GM12878 (cell line): Measurements from ENCODE around the gene EHD4. TPM values are rescaled to one million over a fixed set of nuclear protein-coding genes. Genes with fewer than 3 reads are reported as not detected.

Experiments used
- ATAC-seq: fragments of 200-7000 bp; cut with Tn5 transposase; 3 replicates; pipeline ENCODE4 v1.9.1; 2020; ENCODE audit warnings: mild to moderate bottlenecking, moderate library complexity
- BruUV-seq: library from RNA; stranded (reverse); fragments of 400-500 nt; replicated peaks from 2 replicates; lab custom pipeline; 2021; lab: Mats Ljungman, UMichigan
- CTCF ChIA-PET: fragments of 300-600 bp; sonication (Branson Sonifier 250); formaldehyde crosslinking; extraction: SDS; loops from one replicate; lab custom pipeline; 2021; ENCODE audit warnings: inconsistent platforms; lab: Yijun Ruan, JAX
- POLR2A ChIA-PET: fragments of 350-600 bp; formaldehyde crosslinking; extraction: SDS; loops from one replicate; lab custom pipeline; 2021; ENCODE audit warnings: inconsistent platforms; lab: Charles Lee
- RAD21 ChIA-PET: fragments of 300-600 bp; sonication (Branson Sonifier 250); formaldehyde crosslinking; loops from one replicate; lab custom pipeline; 2023; ENCODE audit warnings: antibody characterized with exemption; ENCODE audit not compliant: unreplicated experiment; lab: Charles Lee
- SMC1A ChIA-PET: fragments of 300-600 bp; sonication (Branson Sonifier 250); formaldehyde crosslinking; loops from one replicate; lab custom pipeline; 2023; ENCODE audit not compliant: unreplicated experiment, uncharacterized antibody; lab: Charles Lee
- DNase-seq: peaks from one replicate; pipeline ENCODE4 v3.0.0-alpha.2; 2011; ENCODE audit warnings: low read depth, low spot score
- FAIRE-seq: peaks from 3 replicates; lab custom pipeline; 2011; peaks lifted over from hg19 to GRCh38; lab: Jason Lieb, UNC
- H2AFZ ChIP-seq: 2 replicates; pipeline ENCODE4 v1.6.0; 2011; ENCODE audit warnings: low read depth, low read length, control low read depth; ENCODE audit not compliant: control insufficient read depth
- H3K27ac ChIP-seq: 2 replicates; pipeline ENCODE4 v1.5.1; 2011; ENCODE audit warnings: control low read depth; ENCODE audit not compliant: control insufficient read depth, insufficient read depth
- H3K27me3 ChIP-seq, 2 experiments: replicated peaks in 1 of 2; 2 replicates each; pipeline versions ENCODE4 v1.6.0 to v1.6.1; 2011; ENCODE audit warnings: low read length in 1 of 2; ENCODE audit not compliant: control insufficient read depth in 2 of 2, insufficient read depth in 2 of 2
- H3K36me3 ChIP-seq, 2 experiments: 2 replicates each; pipeline ENCODE4 v1.5.1; 2011; ENCODE audit warnings: low read length in 1 of 2; ENCODE audit not compliant: control insufficient read depth in 2 of 2, insufficient read depth in 2 of 2
- H3K4me1 ChIP-seq: 2 replicates; pipeline ENCODE4 v1.6.1; 2011; ENCODE audit warnings: mild to moderate bottlenecking, low read length, moderate library complexity, mixed read lengths; ENCODE audit not compliant: control insufficient read depth, insufficient read depth
- H3K4me2 ChIP-seq: 2 replicates; pipeline ENCODE4 v1.6.0; 2011; ENCODE audit warnings: control low read depth; ENCODE audit not compliant: control insufficient read depth, insufficient read depth
- H3K4me3 ChIP-seq: fragments of 200-600 bp; sonication (generic); 2 replicates; pipeline ENCODE4 v1.5.1; 2016
- H3K79me2 ChIP-seq: 2 replicates; pipeline ENCODE4 v1.6.0; 2011; ENCODE audit warnings: low read length; ENCODE audit not compliant: control insufficient read depth, insufficient read depth
- H3K9ac ChIP-seq: 2 replicates; pipeline ENCODE4 v1.8.0; 2011; ENCODE audit warnings: low read length, control low read depth, mixed read lengths; ENCODE audit not compliant: control insufficient read depth, insufficient read depth
- H3K9me3 ChIP-seq: replicated peaks from 3 replicates; pipeline ENCODE4 v1.5.1; 2011; ENCODE audit warnings: mild to moderate bottlenecking, low read length; ENCODE audit not compliant: control insufficient read depth, insufficient read depth
- H4K20me1 ChIP-seq: 2 replicates; pipeline ENCODE4 v1.6.0; 2011; ENCODE audit not compliant: control insufficient read depth, insufficient read depth
- LARP7 ChIP-seq: fragments of 450-650 bp; IDR thresholded peaks from 2 replicates; pipeline ENCODE4 v1.6.1; 2017; ENCODE audit warnings: mild to moderate bottlenecking
- MTA3 ChIP-seq: IDR thresholded peaks from 2 replicates; pipeline ENCODE4 v1.6.1; 2012; ENCODE audit warnings: low read length, inconsistent platforms, borderline replicate concordance
- MYC ChIP-seq: IDR thresholded peaks from 2 replicates; pipeline ENCODE4 v1.6.1; 2011; ENCODE audit warnings: mild to moderate bottlenecking, low read length, moderate library complexity, inconsistent platforms; ENCODE audit not compliant: insufficient read depth, insufficient replicate concordance, insufficient read length, severe bottlenecking
- NFYA ChIP-seq: IDR thresholded peaks from 2 replicates; pipeline ENCODE4 v1.6.1; 2011; ENCODE audit warnings: low read depth, mild to moderate bottlenecking, low read length, improper control_type of control experiment, borderline replicate concordance
- YBX1 ChIP-seq: fragments of 450-650 bp; IDR thresholded peaks from 2 replicates; pipeline ENCODE4 v1.6.1; 2016; ENCODE audit warnings: antibody characterized with exemption
- WGBS: methylation state at CpG from one replicate; pipeline ENCODE4 v1.1.6; 2016; ENCODE audit warnings: low lambda C conversion rate; ENCODE audit not compliant: insufficient replicate concordance, insufficient coverage; ENCODE audit errors: missing lambda C conversion rate; 5-methylcytosine and 5-hydroxymethylcytosine counted together
- in situ Hi-C: fragments of 300-500 bp; cut with MboI; formaldehyde crosslinking; loops from 9 replicates; pipeline ENCODE4 v1.14.3; 2018; ENCODE audit warnings: mixed read lengths
- intact Hi-C: fragments of 100-400 bp; cut with micrococcal nuclease; formaldehyde crosslinking; loops from one replicate; pipeline ENCODE4 v1.14.2; 2022; ENCODE audit not compliant: unreplicated experiment
- polyA plus RNA-seq, 11 experiments: library from polyadenylated mRNA; depleted of rRNA in 4 of 11; unstranded in 6 of 11; stranded (reverse) in 5 of 11; fragments of >200 nt; fragmentation: Nextera tagmentation in 4 of 11; fragmentation: Illumina TruSeq in 1 of 11; extraction: Ambion mirVana in 4 of 11; extraction: Trizol in 1 of 11; gene quantifications; 1 replicate in 1 of 11; 2 replicates in 10 of 11; pipeline versions ENCODE4 v1.2.1 to v1.2.3, GENCODE V29; 2011 to 2016; ENCODE audit warnings: inconsistent platforms in 2 of 11, missing spikeins in 2 of 11, low read depth in 1 of 11
- total RNA-seq, 4 experiments: library from RNA; depleted of rRNA in 3 of 4; stranded (reverse); fragments of >200 nt in 3 of 4; fragmentation: Illumina TruSeq in 1 of 4; extraction: Trizol in 1 of 4; gene quantifications; 2 replicates each; pipeline versions ENCODE4 v1.2.1 to v1.2.3, GENCODE V29; 2013 to 2021
- TF ChIP-seq, protein P1 (sequence below): fragments of 450-650 bp; IDR thresholded peaks from 2 replicates; pipeline ENCODE4 v1.6.1; 2016; ENCODE audit warnings: mild to moderate bottlenecking
- TF ChIP-seq, protein P2 (sequence below): IDR thresholded peaks from 2 replicates; pipeline ENCODE4 v1.6.1; 2011; ENCODE audit warnings: low read depth, low read length, improper control_type of control experiment, borderline replicate concordance
- TF ChIP-seq, protein P3 (sequence below): IDR thresholded peaks from 2 replicates; pipeline ENCODE4 v1.6.1; 2012; ENCODE audit warnings: low read depth, low read length, improper control_type of control experiment

The EHD4 gene
- total and polyA plus RNA-seq, 10 of the 15 experiments (the other 5 are each of a cell fraction or from before 2014, with no cell fraction given), result 4.2 to 62.9 (median 44.7) TPM

DNA sequence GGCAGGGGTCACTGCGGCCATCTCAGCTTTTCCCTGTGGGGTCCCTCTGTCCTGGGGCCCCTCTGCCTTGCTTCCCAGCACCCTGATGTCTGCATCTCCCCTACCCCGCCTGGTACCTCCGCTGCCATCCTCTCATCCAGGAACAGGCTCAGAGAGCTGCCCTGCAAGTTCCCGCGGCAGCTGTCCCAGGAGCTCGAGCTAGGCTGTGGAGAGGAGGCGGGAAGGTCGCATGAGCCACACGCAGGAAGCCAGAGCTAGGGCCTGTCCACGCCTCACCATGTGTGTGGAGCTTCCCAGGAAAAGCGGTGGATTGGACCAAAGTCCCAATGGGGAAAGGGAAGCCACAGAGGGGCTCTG lies 121.2 kb downstream of the EHD4 start:
- FAIRE-seq, result no peak
- no peak overlapping the region for H3K27ac ChIP-seq
- no peak for ATAC-seq
- 49% methylated on average over 11 of the region's 11 CpGs for WGBS
- no peaks in the 10 kb centered on the region; the same call in 1 of the 2 replicates for H4K20me1 ChIP-seq
- RAD21 ChIA-PET, result no interaction called here
- no peak for DNase-seq
- no peak overlapping the region for H3K4me3 ChIP-seq
- POLR2A ChIA-PET, result no interaction called here
- H3K27me3 ChIP-seq, result no peaks in the 10 kb centered on the region
- no peaks in the 10 kb centered on the region for H3K4me1 ChIP-seq
- no TSS peak for BruUV-seq
- SMC1A ChIA-PET, result no interaction called here
- H3K9me3 ChIP-seq, result no peaks in the 10 kb centered on the region
- H3K9ac ChIP-seq, result no peak overlapping the region
- H2AFZ ChIP-seq, result no peak overlapping the region
- TF ChIP-seq YBX1, result no peak
- TF ChIP-seq NFYA, result no peak
- TF ChIP-seq LARP7, result no peak
- TF ChIP-seq, protein P1, sequence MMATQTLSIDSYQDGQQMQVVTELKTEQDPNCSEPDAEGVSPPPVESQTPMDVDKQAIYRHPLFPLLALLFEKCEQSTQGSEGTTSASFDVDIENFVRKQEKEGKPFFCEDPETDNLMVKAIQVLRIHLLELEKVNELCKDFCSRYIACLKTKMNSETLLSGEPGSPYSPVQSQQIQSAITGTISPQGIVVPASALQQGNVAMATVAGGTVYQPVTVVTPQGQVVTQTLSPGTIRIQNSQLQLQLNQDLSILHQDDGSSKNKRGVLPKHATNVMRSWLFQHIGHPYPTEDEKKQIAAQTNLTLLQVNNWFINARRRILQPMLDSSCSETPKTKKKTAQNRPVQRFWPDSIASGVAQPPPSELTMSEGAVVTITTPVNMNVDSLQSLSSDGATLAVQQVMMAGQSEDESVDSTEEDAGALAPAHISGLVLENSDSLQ, result no peak
- TF ChIP-seq, protein P2, sequence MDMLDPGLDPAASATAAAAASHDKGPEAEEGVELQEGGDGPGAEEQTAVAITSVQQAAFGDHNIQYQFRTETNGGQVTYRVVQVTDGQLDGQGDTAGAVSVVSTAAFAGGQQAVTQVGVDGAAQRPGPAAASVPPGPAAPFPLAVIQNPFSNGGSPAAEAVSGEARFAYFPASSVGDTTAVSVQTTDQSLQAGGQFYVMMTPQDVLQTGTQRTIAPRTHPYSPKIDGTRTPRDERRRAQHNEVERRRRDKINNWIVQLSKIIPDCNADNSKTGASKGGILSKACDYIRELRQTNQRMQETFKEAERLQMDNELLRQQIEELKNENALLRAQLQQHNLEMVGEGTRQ, result no peak
- TF ChIP-seq MYC, result no peak
- TF ChIP-seq, protein P3, sequence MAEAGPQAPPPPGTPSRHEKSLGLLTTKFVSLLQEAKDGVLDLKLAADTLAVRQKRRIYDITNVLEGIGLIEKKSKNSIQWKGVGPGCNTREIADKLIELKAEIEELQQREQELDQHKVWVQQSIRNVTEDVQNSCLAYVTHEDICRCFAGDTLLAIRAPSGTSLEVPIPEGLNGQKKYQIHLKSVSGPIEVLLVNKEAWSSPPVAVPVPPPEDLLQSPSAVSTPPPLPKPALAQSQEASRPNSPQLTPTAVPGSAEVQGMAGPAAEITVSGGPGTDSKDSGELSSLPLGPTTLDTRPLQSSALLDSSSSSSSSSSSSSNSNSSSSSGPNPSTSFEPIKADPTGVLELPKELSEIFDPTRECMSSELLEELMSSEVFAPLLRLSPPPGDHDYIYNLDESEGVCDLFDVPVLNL, result no peak
- TF ChIP-seq MTA3, result no peak
- TF ChIP-seq, all 136 proteins: peak for 0
- CTCF ChIA-PET, result no interaction called here
- in situ Hi-C loops (no loop called here), intact Hi-C loops (no loop called here)
- H3K4me2 ChIP-seq, result no peak overlapping the region
- H3K36me3 ChIP-seq, result no peaks in the 10 kb centered on the region; a peak in 1 of 4 replicates
- no peaks in the 10 kb centered on the region for H3K79me2 ChIP-seq
